CD4-positive, alpha-beta memory T cell (primary cell): Measurements from ENCODE around the gene MYBBP1A. TPM values are rescaled to one million over a fixed set of nuclear protein-coding genes. Genes with fewer than 3 reads are reported as not detected.

Experiments
- CTCF ChIA-PET: fragments of 350-600 bp; sonication (Branson Sonifier 250); formaldehyde crosslinking; loops from one replicate; lab custom pipeline; 2021; ENCODE audit warnings: inconsistent platforms; ENCODE audit not compliant: partially characterized antibody; lab: Charles Lee
- POLR2A ChIA-PET: fragments of 350-600 bp; sonication (Branson Sonifier 250); formaldehyde crosslinking; loops from one replicate; lab custom pipeline; 2021; ENCODE audit not compliant: partially characterized antibody; lab: Charles Lee
- DNase-seq, 5 donors: peaks; one replicate each; pipeline versions ENCODE4 v3.0.0 to v3.0.0-alpha.2; 2020 to 2022; ENCODE audit warnings: mixed read lengths in 1 of 5
- H3K27ac ChIP-seq: one replicate; pipeline ENCODE4 v1.7.0; 2013; ENCODE audit warnings: low read depth, low read length
- H3K27me3 ChIP-seq: 2 replicates; pipeline ENCODE4 v1.7.0; 2013; ENCODE audit warnings: mild to moderate bottlenecking, low read length, moderate library complexity; ENCODE audit not compliant: insufficient read depth
- H3K36me3 ChIP-seq: 2 replicates; pipeline ENCODE4 v1.7.0; 2013; ENCODE audit warnings: mild to moderate bottlenecking, low read length, moderate library complexity; ENCODE audit not compliant: insufficient read depth
- H3K4me1 ChIP-seq: 2 replicates; pipeline ENCODE4 v1.7.0; 2013; ENCODE audit warnings: mild to moderate bottlenecking, low read length, moderate library complexity; ENCODE audit not compliant: insufficient read depth
- H3K4me3 ChIP-seq, 2 donors: one replicate each; pipeline ENCODE4 v1.7.0; 2013; ENCODE audit warnings: low read length in 2 of 2, mild to moderate bottlenecking in 1 of 2
- H3K9me3 ChIP-seq, 2 donors: one replicate each; pipeline ENCODE4 v1.7.0; 2013; ENCODE audit warnings: low read length in 2 of 2, control low read depth in 1 of 2; ENCODE audit not compliant: control insufficient read depth in 1 of 2
- H3K27ac Mint-ChIP-seq, 7 donors: one replicate each; pipeline ENCODE4 v1.8.0; 2020 to 2021; ENCODE audit warnings: mixed read lengths in 7 of 7, mild to moderate bottlenecking in 6 of 7, inconsistent platforms in 3 of 7, moderate library complexity in 3 of 7
- H3K27me3 Mint-ChIP-seq, 2 donors: one replicate each; pipeline ENCODE4 v1.8.0; 2020 to 2021; ENCODE audit warnings: mixed read lengths in 2 of 2
- H3K36me3 Mint-ChIP-seq, 2 donors: one replicate each; pipeline ENCODE4 v1.8.0; 2020 to 2021; ENCODE audit warnings: mixed read lengths in 2 of 2, inconsistent platforms in 1 of 2, mild to moderate bottlenecking in 1 of 2
- H3K4me1 Mint-ChIP-seq, 4 donors: one replicate each; pipeline ENCODE4 v1.8.0; 2020 to 2021; ENCODE audit warnings: mixed read lengths in 4 of 4, mild to moderate bottlenecking in 1 of 4
- H3K4me3 Mint-ChIP-seq, 8 donors: one replicate each; pipeline ENCODE4 v1.8.0; 2020 to 2021; ENCODE audit warnings: mixed read lengths in 8 of 8, mild to moderate bottlenecking in 7 of 8, moderate library complexity in 6 of 8, inconsistent platforms in 3 of 8
- H3K9me3 Mint-ChIP-seq, 8 donors: one replicate each; pipeline ENCODE4 v1.8.0; 2020 to 2021; ENCODE audit warnings: mixed read lengths in 8 of 8, mild to moderate bottlenecking in 5 of 8, inconsistent platforms in 3 of 8, moderate library complexity in 1 of 8
- intact Hi-C: fragments of 100-400 bp; cut with micrococcal nuclease; formaldehyde crosslinking; loops from one replicate; pipeline ENCODE4 v1.15.1; 2023
- polyA plus RNA-seq, 2 donors: library from polyadenylated mRNA; unstranded; fragments of 300-500 nt; fragmentation: Illumina TruSeq; gene quantifications; one replicate each; pipeline ENCODE4 v1.2.3, GENCODE V29; 2021
- total RNA-seq, 2 experiments: library from RNA; stranded (reverse); gene quantifications; one replicate each; pipeline ENCODE4 v1.2.3, GENCODE V29; 2021

The MYBBP1A gene
- total and polyA plus RNA-seq, 4 experiments from 2014 or later = 12.5 to 74.7 (median 54.3) TPM

DNA sequence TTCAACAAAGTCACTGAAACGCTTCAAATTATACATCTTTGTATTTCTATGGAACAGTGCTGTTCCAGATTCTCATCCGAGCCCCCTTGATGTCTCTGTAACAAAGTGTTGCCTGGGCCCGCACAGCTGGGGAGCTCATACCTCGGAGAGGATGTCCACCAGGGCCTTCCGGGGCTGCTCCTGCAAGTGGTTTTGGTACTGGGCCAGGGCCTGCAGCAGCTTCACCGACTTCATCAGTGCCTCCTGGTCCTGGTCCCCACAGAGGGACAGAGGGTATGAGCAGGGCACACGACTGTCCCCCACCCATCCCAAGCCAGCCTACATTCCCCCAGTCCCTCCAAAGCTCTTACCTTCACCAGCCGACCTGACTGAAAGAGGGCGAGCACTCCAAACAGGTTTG lies 1.5 kb downstream of the MYBBP1A start:
- Mint-ChIP-seq H3K36me3 (peaks cover 14 to 41% of the 10 kb centered on the region in 2 donors), H3K4me3 (peak overlapping the region; percentile 57 to 97 (median 96)), H3K9me3 (no peaks in the 10 kb centered on the region)

GRCh38 chr17:4551796-4552525 lies 3.2 kb downstream of the MYBBP1A start:
- Mint-ChIP-seq H3K27ac (no peak overlapping the region), H3K4me3 (no peak overlapping the region), H3K27me3 (no peaks in the 10 kb centered on the region), H3K4me1 (peaks cover 16 to 32% (median 24%) of the 10 kb centered on the region in 4 donors), H3K9me3 (no peaks in the 10 kb centered on the region), H3K36me3 (peaks cover 18 to 48% of the 10 kb centered on the region in 2 donors)
- H3K9me3 ChIP-seq = no peaks in the 10 kb centered on the region
- ChIA-PET POLR2A (no interaction called here), CTCF (interaction anchor here (0.6 to 4.7 kb wide), 2 partner anchors 13 to 496 kb away, joined by 3 to 25 read pairs; no protein-coding TSS in a partner anchor)
- no peaks in the 10 kb centered on the region for H3K27me3 ChIP-seq
- DNase-seq = no peak
- intact Hi-C loops = no loop called here
- H3K36me3 ChIP-seq = peaks cover 63% of the 10 kb centered on the region
- H3K4me3 ChIP-seq = no peak overlapping the region
- H3K27ac ChIP-seq = no peak overlapping the region
- H3K4me1 ChIP-seq = peaks cover 24% of the 10 kb centered on the region

More for the DNA sequence above, 1.5 kb downstream of the MYBBP1A start:
- CTCF ChIA-PET = interaction anchor here (4.7 kb wide), 1 partner anchor 11 kb away, joined by 25 read pairs; no protein-coding TSS in a partner anchor
- DNase-seq = no peak
- peak overlapping the region in 1 of 7 donors; percentile 80 for H3K27ac Mint-ChIP-seq
- intact Hi-C loops = no loop called here
- Histone ChIP-seq H3K4me1 (peaks cover 24% of the 10 kb centered on the region), H3K27me3 (no peaks in the 10 kb centered on the region), H3K9me3 (no peaks in the 10 kb centered on the region), H3K27ac (peak overlapping the region; percentile 74), H3K36me3 (peaks cover 46% of the 10 kb centered on the region), H3K4me3 (no peak overlapping the region)
- H3K4me1 Mint-ChIP-seq = peaks cover 16 to 32% (median 24%) of the 10 kb centered on the region in 4 donors
- POLR2A ChIA-PET = interaction anchor here (0.5 to 1.3 kb wide), 4 partner anchors 11 to 410 kb away, joined by 3 to 5 read pairs (median 4); no protein-coding TSS in a partner anchor
- H3K27me3 Mint-ChIP-seq = no peaks in the 10 kb centered on the region

GRCh38 chr17:4551141-4551540 lies 4.0 kb downstream of the MYBBP1A start:
- DNase-seq = no peak
- Mint-ChIP-seq H3K4me3 (no peak overlapping the region), H3K4me1 (peaks cover 16 to 30% (median 23%) of the 10 kb centered on the region in 4 donors), H3K36me3 (peaks cover 19 to 55% of the 10 kb centered on the region in 2 donors), H3K9me3 (no peaks in the 10 kb centered on the region), H3K27me3 (no peaks in the 10 kb centered on the region), H3K27ac (peak overlapping the region in 1 of 7 donors; percentile 29)
- no peak overlapping the region for H3K4me3 ChIP-seq
- intact Hi-C loops = no loop called here
- peaks cover 71% of the 10 kb centered on the region for H3K36me3 ChIP-seq
- H3K27ac ChIP-seq = no peak overlapping the region
- H3K27me3 ChIP-seq = no peaks in the 10 kb centered on the region
- H3K9me3 ChIP-seq = no peaks in the 10 kb centered on the region
- CTCF ChIA-PET = interaction anchor here (4.7 kb wide), 1 partner anchor 14 kb away, joined by 25 read pairs; no protein-coding TSS in a partner anchor
- POLR2A ChIA-PET = no interaction called here
- H3K4me1 ChIP-seq = peaks cover 20% of the 10 kb centered on the region

DNA sequence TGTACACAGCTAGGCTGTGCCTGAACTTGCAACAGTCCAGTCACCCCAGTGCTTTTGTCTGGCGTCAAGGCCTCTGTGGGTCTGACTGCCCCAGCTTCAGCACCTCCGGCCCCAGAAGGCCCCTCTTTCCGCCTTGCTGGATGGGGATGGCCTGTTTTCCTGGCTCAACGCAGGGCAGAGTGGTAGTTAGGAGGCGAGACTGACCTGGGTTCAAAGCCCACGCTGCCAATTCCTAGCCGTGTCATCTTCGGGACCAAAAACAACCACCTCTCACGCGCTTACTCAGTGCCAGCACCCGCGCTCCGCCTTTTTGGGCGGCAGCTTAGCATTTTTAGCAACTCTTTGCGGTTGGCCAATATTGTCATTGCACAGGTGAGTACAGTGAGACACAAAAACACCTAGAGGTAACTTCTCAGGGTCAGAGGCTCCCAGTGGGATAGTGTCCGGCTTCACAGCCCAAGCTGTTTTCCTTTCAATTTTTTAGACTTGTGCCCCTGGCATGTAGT lies 4.6 kb downstream of the MYBBP1A start:
- POLR2A ChIA-PET = interaction anchor here (1.1 kb wide), 1 partner anchor 12 kb away, joined by 4 read pairs; no protein-coding TSS in a partner anchor
- intact Hi-C loops = no loop called here
- Mint-ChIP-seq H3K4me1 (peaks cover 10 to 24% (median 18%) of the 10 kb centered on the region in 4 donors), H3K9me3 (no peaks in the 10 kb centered on the region), H3K27me3 (no peaks in the 10 kb centered on the region), H3K36me3 (peaks cover 19 to 55% of the 10 kb centered on the region in 2 donors), H3K27ac (no peak overlapping the region), H3K4me3 (no peak overlapping the region)
- DNase-seq = no peak
- no peaks in the 10 kb centered on the region for H3K27me3 ChIP-seq
- H3K27ac ChIP-seq = no peak overlapping the region
- CTCF ChIA-PET = interaction anchor here (4.7 kb wide), 1 partner anchor 14 kb away, joined by 25 read pairs; no protein-coding TSS in a partner anchor
- peaks cover 71% of the 10 kb centered on the region for H3K36me3 ChIP-seq
- no peak overlapping the region for H3K4me3 ChIP-seq
- H3K9me3 ChIP-seq = no peaks in the 10 kb centered on the region
- H3K4me1 ChIP-seq = peaks cover 15% of the 10 kb centered on the region

GRCh38 chr17:4549781-4550533 lies 5.2 kb downstream of the MYBBP1A start:
- H3K4me3 ChIP-seq = no peak overlapping the region
- Mint-ChIP-seq H3K27ac (no peak overlapping the region), H3K36me3 (peaks cover 19 to 48% of the 10 kb centered on the region in 2 donors), H3K27me3 (no peaks in the 10 kb centered on the region), H3K9me3 (no peaks in the 10 kb centered on the region), H3K4me3 (no peak overlapping the region), H3K4me1 (peaks cover 10 to 18% (median 14%) of the 10 kb centered on the region in 4 donors)
- POLR2A ChIA-PET = interaction anchor here (1.1 kb wide), 1 partner anchor 12 kb away, joined by 4 read pairs; no protein-coding TSS in a partner anchor
- no peak for DNase-seq
- peaks cover 71% of the 10 kb centered on the region for H3K36me3 ChIP-seq
- H3K27ac ChIP-seq = no peak overlapping the region
- no peaks in the 10 kb centered on the region for H3K9me3 ChIP-seq
- H3K4me1 ChIP-seq = peaks cover 14% of the 10 kb centered on the region
- intact Hi-C loops = no loop called here
- H3K27me3 ChIP-seq = no peaks in the 10 kb centered on the region
- CTCF ChIA-PET = interaction anchor here (1.7 to 4.7 kb wide), 2 partner anchors 15 to 17 kb away, joined by 4 to 25 read pairs; no protein-coding TSS in a partner anchor

- no peak for DNase-seq
- Mint-ChIP-seq H3K27ac (no peak overlapping the region), H3K9me3 (no peaks in the 10 kb centered on the region), H3K36me3 (peaks cover 19 to 41% of the 10 kb centered on the region in 2 donors), H3K27me3 (no peaks in the 10 kb centered on the region), H3K4me3 (no peak overlapping the region), H3K4me1 (peaks cover 4 to 8% (median 5%) of the 10 kb centered on the region in 4 donors)
- CTCF ChIA-PET = interaction anchor here (1.7 kb wide), 1 partner anchor 19 kb away, joined by 4 read pairs; no protein-coding TSS in a partner anchor
- no peak overlapping the region for H3K27ac ChIP-seq
- peaks cover 72% of the 10 kb centered on the region for H3K36me3 ChIP-seq
- intact Hi-C loops = no loop called here
- peaks cover 5% of the 10 kb centered on the region for H3K4me1 ChIP-seq
- POLR2A ChIA-PET = interaction anchor here (1.1 kb wide), 1 partner anchor 16 kb away, joined by 3 read pairs; no protein-coding TSS in a partner anchor
- no peak overlapping the region for H3K4me3 ChIP-seq
- no peaks in the 10 kb centered on the region for H3K9me3 ChIP-seq
- H3K27me3 ChIP-seq = no peaks in the 10 kb centered on the region
These were observed 6.3 kb downstream of the MYBBP1A start for GRCh38 chr17:4548721-4549531.
